ENCODE results near the gene MLLT1. TPM values are rescaled to one million over a fixed set of nuclear protein-coding genes. Genes with fewer than 3 reads are reported as not detected.

MLLT1 gene
- total and polyA plus RNA-seq, 4 donors = 2.1 to 15.6 (median 7.3) TPM

DNA sequence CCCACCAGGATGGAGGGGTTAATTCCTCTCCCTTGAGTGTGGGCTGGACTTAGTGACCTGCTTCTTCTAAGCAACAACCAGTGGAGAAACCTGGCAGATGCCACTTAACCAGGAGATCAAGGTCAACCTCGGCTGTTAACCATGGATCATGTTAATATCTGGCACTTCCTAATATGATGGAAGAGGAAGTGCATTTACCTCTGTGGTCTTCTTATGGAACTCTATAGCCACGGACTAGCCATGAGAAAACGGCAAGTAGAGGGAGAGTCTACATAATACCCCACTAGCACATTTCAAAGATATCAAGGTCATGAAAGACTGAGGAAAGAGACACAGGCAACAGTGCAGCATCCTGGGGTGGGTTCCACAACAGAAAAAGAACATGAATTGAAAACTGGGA, 31.4 kb downstream of the MLLT1 start:
- H3K4me1 ChIP-seq (ENCODE audit: control insufficient read depth in 4 of 4, insufficient read depth in 4 of 4, low read length in 3 of 4) = peaks cover 5 to 24% (median 18%) of the 10 kb centered on the region in 4 donors
- no peak overlapping the region for H3K27ac ChIP-seq (ENCODE audit: low read depth in 1 of 2, low read length in 2 of 2)
- no peak for TF ChIP-seq RXRA (IDR thresholded peaks at IDR 0.05)
- no peak for TF ChIP-seq REST (IDR thresholded peaks at IDR 0.05)
- TF ChIP-seq, protein P1, sequence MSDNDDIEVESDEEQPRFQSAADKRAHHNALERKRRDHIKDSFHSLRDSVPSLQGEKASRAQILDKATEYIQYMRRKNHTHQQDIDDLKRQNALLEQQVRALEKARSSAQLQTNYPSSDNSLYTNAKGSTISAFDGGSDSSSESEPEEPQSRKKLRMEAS (IDR thresholded peaks at IDR 0.05) = no peak
- TF ChIP-seq HNF4G (IDR thresholded peaks at IDR 0.05) = no peak
- no peak for TF ChIP-seq NR2F2 (IDR thresholded peaks at IDR 0.05)
- TF ChIP-seq FOXA2 (IDR thresholded peaks at IDR 0.05) = no peak
- H3K9me3 ChIP-seq (ENCODE audit: control insufficient read depth in 4 of 4, low read length in 3 of 4) = no peaks in the 10 kb centered on the region
- no peak overlapping the region for H3K9ac ChIP-seq (ENCODE audit: low read depth in 1 of 2, low read length in 2 of 2)
- DNase-seq (ENCODE audit: low spot score) = no peak
- no peaks in the 10 kb centered on the region for H3K27me3 ChIP-seq (ENCODE audit: control insufficient read depth in 4 of 4, insufficient read depth in 4 of 4, low read length in 3 of 4)
- no peak overlapping the region for H3K4me3 ChIP-seq (ENCODE audit: low read depth in 1 of 3, low read length in 3 of 3)
- peaks cover 3 to 12% (median 6%) of the 10 kb centered on the region in 4 donors for H3K36me3 ChIP-seq (ENCODE audit: control insufficient read depth in 4 of 4, insufficient read depth in 3 of 4, low read depth in 1 of 4, low read length in 3 of 4)
- 74% methylated on average over 3 of the region's 3 CpGs for WGBS

- DNase-seq (ENCODE audit: low spot score) = no peak
- H3K4me1 ChIP-seq (ENCODE audit: control insufficient read depth in 4 of 4, insufficient read depth in 4 of 4, low read length in 3 of 4) = peaks cover 7 to 18% (median 12%) of the 10 kb centered on the region in 4 donors
- WGBS = 93% methylated on average over 7 of the region's 7 CpGs
Measured at GRCh38 chr19:6247007-6247288, 32.8 kb downstream of the MLLT1 start.

More at GRCh38 chr19:6247007-6247288, 32.8 kb downstream of the MLLT1 start:
- Histone ChIP-seq H3K9ac (ENCODE audit: low read depth in 1 of 2, low read length in 2 of 2) (no peak overlapping the region), H3K4me3 (ENCODE audit: low read depth in 1 of 3, low read length in 3 of 3) (no peak overlapping the region), H3K36me3 (ENCODE audit: control insufficient read depth in 4 of 4, insufficient read depth in 3 of 4, low read depth in 1 of 4, low read length in 3 of 4) (peaks cover 3 to 12% (median 6%) of the 10 kb centered on the region in 4 donors), H3K27me3 (ENCODE audit: control insufficient read depth in 4 of 4, insufficient read depth in 4 of 4, low read length in 3 of 4) (no peaks in the 10 kb centered on the region), H3K9me3 (ENCODE audit: control insufficient read depth in 4 of 4, low read length in 3 of 4) (no peaks in the 10 kb centered on the region), H3K27ac (ENCODE audit: low read depth in 1 of 2, low read length in 2 of 2) (no peak overlapping the region)
- TF ChIP-seq CTCF (IDR thresholded peaks at IDR 0.05; ENCODE audit: low read depth, low read length, missing input control) (no peak), EGR1 (IDR thresholded peaks at IDR 0.05; ENCODE audit: low read depth in 2 of 2) (no peak), ZBTB33 (IDR thresholded peaks at IDR 0.05) (no peak), RXRA (IDR thresholded peaks at IDR 0.05) (no peak), FOXA1 (IDR thresholded peaks at IDR 0.05) (no peak), NR2F2 (IDR thresholded peaks at IDR 0.05) (no peak), HNF4G (IDR thresholded peaks at IDR 0.05) (no peak), JUND (IDR thresholded peaks at IDR 0.05) (no peak), TAF1 (conservative IDR thresholded peaks at IDR 0.05) (no peak), HNF4A (conservative IDR thresholded peaks at IDR 0.05) (no peak), REST (IDR thresholded peaks at IDR 0.05) (no peak), YY1 (IDR thresholded peaks at IDR 0.05) (no peak), ATF3 (IDR thresholded peaks at IDR 0.05) (no peak), SP1 (IDR thresholded peaks at IDR 0.05) (no peak), GABPA (IDR thresholded peaks at IDR 0.05 in 1 of 2, conservative IDR thresholded peaks at IDR 0.05 in 1 of 2) (no peak), FOXA2 (IDR thresholded peaks at IDR 0.05) (no peak), RAD21 (IDR thresholded peaks at IDR 0.05) (no peak)
- TF ChIP-seq, protein P1 (IDR thresholded peaks at IDR 0.05) = no peak
